HL-60/S4 treated with retinoic acid at 250 ng/mL for 4 days and 3 days (cell line): Measurements from ENCODE around the gene HK1.
"Not testable (repeated sequence)": the region's sequence is repeated elsewhere in the genome, so short reads cannot be mapped to it uniquely, and the experiment has no call there.

Experiments used
- in situ Hi-C: fragments of 300-500 bp; cut with MboI; formaldehyde crosslinking; loops from 2 replicates; pipeline ENCODE4 v1.7.0; 2022; ENCODE audit warnings: low sequenced_read_pairs

The HK1 gene

GRCh38 chr10:69303632-69304051 is 25.3 kb downstream of the HK1 start:
- in situ Hi-C loops = no loop called here

DNA sequence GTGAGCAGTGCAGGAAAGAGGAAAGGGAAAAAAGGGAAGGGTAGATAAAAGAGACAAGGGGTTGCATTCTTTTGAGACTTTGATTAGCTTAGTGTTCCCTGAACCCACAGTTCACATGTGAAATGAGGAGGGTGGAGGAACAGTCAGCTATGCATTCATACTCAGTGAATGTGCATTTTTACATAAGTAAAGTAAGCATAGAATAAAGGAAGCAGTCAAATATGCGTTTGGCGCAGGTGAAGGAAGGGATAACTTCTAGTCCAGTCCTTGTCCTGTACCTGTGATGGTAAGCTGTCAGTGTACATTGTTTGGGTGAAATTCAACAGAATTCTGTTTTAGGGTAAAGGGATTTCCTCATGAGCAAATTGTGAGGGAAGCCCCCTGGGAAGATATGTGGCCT is 28.1 kb downstream of the HK1 start:
- in situ Hi-C loops = no loop called here

DNA sequence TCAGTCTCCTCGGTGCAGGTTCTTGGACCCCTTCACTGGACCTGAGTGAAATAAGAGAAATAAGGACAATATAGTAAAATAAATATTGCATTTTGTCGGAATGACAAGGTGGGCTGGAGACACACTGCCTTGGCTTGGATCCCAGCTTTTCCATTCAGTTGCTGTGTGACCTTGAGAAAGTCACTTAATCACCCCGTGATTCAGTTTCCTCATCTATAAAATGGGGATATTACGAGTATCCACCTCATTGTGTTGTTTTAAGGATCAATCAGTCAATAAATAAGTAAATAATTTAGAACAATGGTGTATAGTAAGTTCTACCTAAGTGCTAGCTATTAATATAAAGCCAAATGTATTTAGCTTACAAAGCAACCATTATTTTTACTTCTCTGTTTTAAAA is 29.1 kb downstream of the HK1 start:
- in situ Hi-C loops = no loop called here

- in situ Hi-C loops = not testable (repeated sequence)
These were observed 30.0 kb downstream of the HK1 start for GRCh38 chr10:69308304-69308703.

- in situ Hi-C loops = no loop called here
These were observed 33.0 kb downstream of the HK1 start for GRCh38 chr10:69311309-69311708.

DNA sequence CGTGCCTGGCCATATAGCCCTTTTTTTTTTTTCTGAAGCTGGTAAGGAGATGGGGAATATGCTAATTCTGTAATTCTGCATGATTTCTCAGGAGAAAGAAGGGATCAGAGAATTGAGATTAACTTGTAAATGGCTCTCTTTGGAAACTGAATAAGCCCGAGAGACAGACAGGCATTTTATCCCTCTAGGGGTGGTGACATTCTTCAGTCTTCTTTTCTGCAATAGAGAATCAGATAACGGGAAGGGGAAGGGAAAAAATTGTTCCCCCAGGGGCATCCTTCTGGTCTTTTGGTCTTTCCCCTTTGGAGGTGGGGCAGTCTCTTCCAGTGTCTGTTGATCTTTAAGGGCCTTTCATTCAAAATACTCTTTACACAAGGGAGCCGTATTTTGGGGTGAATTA is 34.2 kb downstream of the HK1 start:
- in situ Hi-C loops = no loop called here

GRCh38 chr10:69315100-69315542 is 36.8 kb downstream of the HK1 start:
- in situ Hi-C loops = no loop called here

- in situ Hi-C loops = no loop called here
These were observed 37.5 kb downstream of the HK1 start for GRCh38 chr10:69315610-69316312.

GRCh38 chr10:69316313-69317059 is 38.2 kb downstream of the HK1 start:
- in situ Hi-C loops = no loop called here

GRCh38 chr10:69317175-69317604 is 38.9 kb downstream of the HK1 start:
- in situ Hi-C loops = no loop called here

- in situ Hi-C loops = no loop called here
These were observed 39.4 kb downstream of the HK1 start for GRCh38 chr10:69317626-69318105.

DNA sequence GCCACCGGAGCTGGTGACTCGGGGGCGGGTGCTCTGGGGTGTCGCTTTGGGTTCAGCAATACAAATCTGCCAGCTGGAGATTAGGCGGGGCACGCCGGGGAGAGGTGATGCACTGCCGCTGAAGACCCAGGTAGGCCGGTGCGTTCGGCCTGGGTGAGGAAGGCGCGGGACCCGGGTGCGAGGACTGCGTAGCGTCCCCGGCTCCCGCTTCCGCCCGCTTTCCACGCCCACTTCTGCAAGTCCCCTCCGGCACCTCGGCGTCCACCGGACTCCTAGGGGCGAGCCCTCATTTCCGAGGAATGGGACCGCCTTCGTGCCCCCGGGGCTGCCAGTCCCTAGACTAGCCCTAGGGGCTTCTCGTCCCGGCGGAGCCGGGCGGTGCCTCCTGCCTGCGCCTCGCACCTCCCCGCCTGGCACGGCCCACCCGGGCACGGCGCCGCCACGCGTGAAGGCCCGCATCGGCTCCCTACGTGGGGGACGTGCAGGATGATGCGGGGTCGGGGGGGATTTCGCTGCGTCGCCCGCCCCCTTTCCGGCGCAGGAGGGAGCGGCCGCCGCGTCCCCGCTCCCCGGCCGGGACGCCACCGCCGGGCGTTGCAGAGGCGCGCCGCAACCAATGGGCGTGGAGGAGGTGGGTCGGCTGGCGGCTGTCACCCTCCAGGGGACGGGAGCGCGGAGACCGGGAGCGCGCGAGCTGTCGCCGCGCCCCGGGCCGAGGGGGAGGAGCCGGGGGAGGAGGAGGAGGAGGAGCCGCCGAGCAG is 40.0 kb downstream of the HK1 start:
- in situ Hi-C loops = no loop called here

GRCh38 chr10:69318867-69319727 is 40.8 kb downstream of the HK1 start:
- in situ Hi-C loops = no loop called here

GRCh38 chr10:69319841-69320316 is 41.6 kb downstream of the HK1 start:
- in situ Hi-C loops = no loop called here

GRCh38 chr10:69320521-69320920 is 42.2 kb downstream of the HK1 start:
- in situ Hi-C loops = no loop called here

GRCh38 chr10:69321039-69321715 is 42.9 kb downstream of the HK1 start:
- in situ Hi-C loops = no loop called here

DNA sequence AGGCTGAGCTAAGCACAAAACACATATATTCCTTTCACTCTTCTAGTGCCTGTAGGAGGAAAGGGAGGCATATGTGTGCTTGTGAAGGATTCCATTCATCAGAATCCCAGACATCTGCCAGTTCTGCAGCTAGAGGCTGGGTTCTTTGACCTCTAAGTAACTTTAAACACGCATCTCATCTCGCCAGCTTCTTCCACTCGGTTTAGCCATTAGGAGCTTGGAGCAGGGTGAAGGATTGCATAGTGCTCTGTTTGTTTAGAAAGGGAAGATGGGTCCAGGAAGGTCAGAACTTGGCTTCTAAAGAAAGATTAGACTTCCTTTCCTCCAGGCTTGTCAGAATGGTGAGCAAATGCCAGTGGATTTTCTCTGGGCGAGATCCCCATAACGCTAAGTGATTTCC is 43.6 kb downstream of the HK1 start:
- in situ Hi-C loops = no loop called here

DNA sequence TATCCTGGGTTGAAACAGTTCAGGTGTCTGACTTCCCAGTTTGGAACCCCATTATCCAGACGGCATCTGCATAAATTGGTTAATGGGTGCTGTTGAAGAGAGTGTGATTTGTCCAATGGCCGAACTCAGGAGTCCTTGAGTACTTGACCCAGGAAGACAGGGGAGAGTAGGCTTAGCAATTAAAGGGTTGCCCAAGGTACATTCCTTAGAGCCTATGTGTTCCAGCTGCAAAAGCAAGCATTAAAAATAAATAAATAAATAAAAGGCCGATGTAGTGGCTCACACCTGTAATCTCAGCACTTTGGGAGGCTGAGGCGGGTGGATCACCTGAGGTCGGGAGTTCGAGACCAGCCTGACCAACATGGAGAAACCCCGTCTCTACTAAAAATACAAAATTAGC is 44.0 kb downstream of the HK1 start:
- in situ Hi-C loops = not testable (repeated sequence)

DNA sequence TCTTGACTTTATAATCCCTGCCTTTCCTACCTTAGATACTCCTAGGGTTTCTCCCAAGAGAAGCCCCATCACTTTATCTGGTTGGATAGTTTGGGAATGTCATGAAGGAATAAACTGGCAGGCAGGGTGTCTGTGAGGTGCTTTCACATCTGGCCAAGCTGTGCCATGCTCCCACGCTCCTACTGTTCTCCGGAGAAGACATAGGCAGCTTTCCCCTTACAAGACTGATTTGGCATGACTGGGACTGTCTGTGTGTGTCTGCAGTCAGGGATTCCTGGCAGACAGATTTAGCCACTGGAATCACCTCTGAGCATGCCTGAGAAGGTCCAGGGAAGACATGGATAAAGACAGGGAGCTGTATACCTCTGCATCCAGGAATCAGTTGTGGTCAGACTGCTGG is 45.3 kb downstream of the HK1 start:
- in situ Hi-C loops = no loop called here

DNA sequence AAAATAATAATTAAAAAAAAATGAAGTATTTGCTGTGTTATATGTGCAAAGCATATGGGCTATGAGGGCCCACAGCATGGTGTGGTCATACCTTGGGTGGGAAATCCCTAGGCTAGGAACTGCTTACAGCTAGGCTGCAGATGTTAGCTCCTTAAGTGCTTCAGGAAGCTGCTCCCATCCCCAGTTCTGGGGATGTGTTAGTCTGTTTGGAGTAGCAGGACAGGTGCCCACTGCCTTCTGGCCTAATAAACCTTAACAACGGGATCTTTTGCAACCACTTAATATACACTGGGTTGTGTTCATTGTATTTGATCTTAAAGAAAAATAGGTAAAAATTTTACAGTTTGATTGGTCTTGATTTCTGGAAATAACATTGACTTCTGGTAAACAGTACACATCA is 46.3 kb downstream of the HK1 start:
- in situ Hi-C loops = no loop called here
